ENCODE results near the gene HMGN1.

Gene HMGN1

GRCh38 chr21:39347537-39347936 is 1.4 kb downstream of the HMGN1 start:
- DNase-seq (ENCODE audit: low spot score): no peak
- CTCF ChIA-PET: interaction anchor here (0.6 kb wide), 1 partner anchor 42 kb away, joined by 4 read pairs; no protein-coding TSS in a partner anchor
- no peak for TF ChIP-seq CTCF (conservative IDR thresholded peaks at IDR 0.05; ENCODE audit: low read depth)
- no peak overlapping the region for H3K27ac ChIP-seq
- POLR2A ChIA-PET (ENCODE audit: low non-redundant PET): no interaction called here

GRCh38 chr21:39346671-39347331 is 2.1 kb downstream of the HMGN1 start:
- ChIA-PET CTCF (no interaction called here), POLR2A (ENCODE audit: low non-redundant PET) (no interaction called here)
- TF ChIP-seq CTCF (conservative IDR thresholded peaks at IDR 0.05; ENCODE audit: low read depth): no peak
- H3K27ac ChIP-seq: no peak overlapping the region
- DNase-seq (ENCODE audit: low spot score): no peak

GRCh38 chr21:39346206-39346605 is 2.7 kb downstream of the HMGN1 start:
- DNase-seq (ENCODE audit: low spot score): no peak
- ChIA-PET CTCF (interaction anchor here (0.9 kb wide), 1 partner anchor 32 kb away, joined by 8 read pairs; the partner anchor contains the start of gene BRWD1), POLR2A (ENCODE audit: low non-redundant PET) (no interaction called here)

GRCh38 chr21:39345440-39345839 is 3.4 kb downstream of the HMGN1 start:
- ChIA-PET POLR2A (ENCODE audit: low non-redundant PET) (no interaction called here), CTCF (interaction anchor here (0.6 to 0.9 kb wide), 2 partner anchors 31 to 140 kb away, joined by 3 to 8 read pairs; partner anchors contain the start of gene BRWD1)
- no peak overlapping the region for H3K27ac ChIP-seq
- TF ChIP-seq CTCF (conservative IDR thresholded peaks at IDR 0.05; ENCODE audit: low read depth): no peak
- DNase-seq (ENCODE audit: low spot score): no peak

More at GRCh38 chr21:39346206-39346605, 2.7 kb downstream of the HMGN1 start:
- no peak for TF ChIP-seq CTCF (conservative IDR thresholded peaks at IDR 0.05; ENCODE audit: low read depth)
- no peak overlapping the region for H3K27ac ChIP-seq

GRCh38 chr21:39344848-39345247 is 4.0 kb downstream of the HMGN1 start:
- ChIA-PET CTCF (no interaction called here), POLR2A (ENCODE audit: low non-redundant PET) (no interaction called here)
- TF ChIP-seq CTCF (conservative IDR thresholded peaks at IDR 0.05; ENCODE audit: low read depth): no peak
- no peak overlapping the region for H3K27ac ChIP-seq
- DNase-seq (ENCODE audit: low spot score): no peak

- no peak for DNase-seq (ENCODE audit: low spot score)
These were observed 7.5 kb downstream of the HMGN1 start for GRCh38 chr21:39341249-39341923.

More at GRCh38 chr21:39341249-39341923, 7.5 kb downstream of the HMGN1 start:
- CTCF ChIA-PET: interaction anchor here (0.6 kb wide), 1 partner anchor 28 kb away, joined by 3 read pairs; the partner anchor contains the start of gene BRWD1
- POLR2A ChIA-PET (ENCODE audit: low non-redundant PET): no interaction called here
- H3K27ac ChIP-seq: no peak overlapping the region
- no peak for TF ChIP-seq CTCF (conservative IDR thresholded peaks at IDR 0.05; ENCODE audit: low read depth)
